Hepatocyte (in vitro differentiated cells): ENCODE measurements around the gene HTR2A.

Source experiments
- EZH2 ChIP-seq: fragments of 200-600 bp; sonication (generic); IDR thresholded peaks from 2 replicates; pipeline ENCODE4 v1.6.1; 2016; ENCODE audit warnings: antibody characterized with exemption, mild to moderate bottlenecking, borderline replicate concordance
- EZH2phosphoT487 ChIP-seq: fragments of 200-600 bp; sonication (generic); IDR thresholded peaks from one replicate; pipeline ENCODE4 v1.6.1; 2018; ENCODE audit warnings: antibody characterized with exemption, mild to moderate bottlenecking, low read depth, moderate library complexity; ENCODE audit not compliant: unreplicated experiment, severe bottlenecking
- TF ChIP-seq, protein P1 (sequence below): fragments of 200-600 bp; sonication (generic); IDR thresholded peaks from 2 replicates; pipeline ENCODE4 v1.5.1; 2016; ENCODE audit warnings: antibody characterized with exemption, mild to moderate bottlenecking; ENCODE audit not compliant: poor library complexity

GRCh38 chr13:46899801-46900200 is 2.9 kb upstream of the HTR2A start:
- TF ChIP-seq, protein P1, sequence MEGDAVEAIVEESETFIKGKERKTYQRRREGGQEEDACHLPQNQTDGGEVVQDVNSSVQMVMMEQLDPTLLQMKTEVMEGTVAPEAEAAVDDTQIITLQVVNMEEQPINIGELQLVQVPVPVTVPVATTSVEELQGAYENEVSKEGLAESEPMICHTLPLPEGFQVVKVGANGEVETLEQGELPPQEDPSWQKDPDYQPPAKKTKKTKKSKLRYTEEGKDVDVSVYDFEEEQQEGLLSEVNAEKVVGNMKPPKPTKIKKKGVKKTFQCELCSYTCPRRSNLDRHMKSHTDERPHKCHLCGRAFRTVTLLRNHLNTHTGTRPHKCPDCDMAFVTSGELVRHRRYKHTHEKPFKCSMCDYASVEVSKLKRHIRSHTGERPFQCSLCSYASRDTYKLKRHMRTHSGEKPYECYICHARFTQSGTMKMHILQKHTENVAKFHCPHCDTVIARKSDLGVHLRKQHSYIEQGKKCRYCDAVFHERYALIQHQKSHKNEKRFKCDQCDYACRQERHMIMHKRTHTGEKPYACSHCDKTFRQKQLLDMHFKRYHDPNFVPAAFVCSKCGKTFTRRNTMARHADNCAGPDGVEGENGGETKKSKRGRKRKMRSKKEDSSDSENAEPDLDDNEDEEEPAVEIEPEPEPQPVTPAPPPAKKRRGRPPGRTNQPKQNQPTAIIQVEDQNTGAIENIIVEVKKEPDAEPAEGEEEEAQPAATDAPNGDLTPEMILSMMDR = no peak
- no peak for TF ChIP-seq EZH2
- TF ChIP-seq EZH2phosphoT487 = no peak
